Transverse colon (tissue), 3 donors: Measurements from ENCODE around the gene KCTD19.

ENCODE experiments used
- POLR2A ChIP-seq: fragments of 450-650 bp; IDR thresholded peaks from one replicate; pipeline ENCODE4 v1.6.1; 2016; ENCODE audit warnings: antibody characterized with exemption, mild to moderate bottlenecking, moderate library complexity
- TF ChIP-seq, protein P1 (sequence below), 5 experiments: fragments of 200-600 bp in 3 of 5; fragments of 450-650 bp in 2 of 5; sonication (generic) in 3 of 5; IDR thresholded peaks; 1 replicate in 2 of 5; 2 replicates in 3 of 5; pipeline ENCODE4 v1.5.1; 2016 to 2017; ENCODE audit warnings: antibody characterized with exemption in 5 of 5, inconsistent platforms in 3 of 5, mild to moderate bottlenecking in 2 of 5, moderate library complexity in 1 of 5

DNA sequence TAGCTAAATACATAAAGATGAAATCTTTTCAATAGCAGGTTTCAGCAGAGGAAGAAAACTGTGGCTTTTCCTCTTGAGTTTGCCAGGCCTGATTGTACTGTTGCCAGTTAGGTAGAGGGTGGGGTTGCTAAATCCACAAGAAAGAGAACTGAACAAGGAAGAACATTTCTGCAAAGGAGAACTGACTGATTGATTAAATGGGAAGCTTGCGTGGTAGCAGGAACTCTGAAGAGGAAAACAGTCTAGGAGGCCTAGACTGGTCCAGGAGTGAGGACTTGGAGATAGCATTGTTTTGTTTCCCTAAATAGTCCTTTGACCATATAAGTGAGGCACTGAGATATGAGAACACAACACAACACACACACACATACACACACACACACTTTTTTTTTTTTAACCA is 18.9 kb upstream of the KCTD19 start:
- TF ChIP-seq POLR2A = no peak
- TF ChIP-seq, protein P1, sequence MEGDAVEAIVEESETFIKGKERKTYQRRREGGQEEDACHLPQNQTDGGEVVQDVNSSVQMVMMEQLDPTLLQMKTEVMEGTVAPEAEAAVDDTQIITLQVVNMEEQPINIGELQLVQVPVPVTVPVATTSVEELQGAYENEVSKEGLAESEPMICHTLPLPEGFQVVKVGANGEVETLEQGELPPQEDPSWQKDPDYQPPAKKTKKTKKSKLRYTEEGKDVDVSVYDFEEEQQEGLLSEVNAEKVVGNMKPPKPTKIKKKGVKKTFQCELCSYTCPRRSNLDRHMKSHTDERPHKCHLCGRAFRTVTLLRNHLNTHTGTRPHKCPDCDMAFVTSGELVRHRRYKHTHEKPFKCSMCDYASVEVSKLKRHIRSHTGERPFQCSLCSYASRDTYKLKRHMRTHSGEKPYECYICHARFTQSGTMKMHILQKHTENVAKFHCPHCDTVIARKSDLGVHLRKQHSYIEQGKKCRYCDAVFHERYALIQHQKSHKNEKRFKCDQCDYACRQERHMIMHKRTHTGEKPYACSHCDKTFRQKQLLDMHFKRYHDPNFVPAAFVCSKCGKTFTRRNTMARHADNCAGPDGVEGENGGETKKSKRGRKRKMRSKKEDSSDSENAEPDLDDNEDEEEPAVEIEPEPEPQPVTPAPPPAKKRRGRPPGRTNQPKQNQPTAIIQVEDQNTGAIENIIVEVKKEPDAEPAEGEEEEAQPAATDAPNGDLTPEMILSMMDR (IDR thresholded peaks at IDR 0.05) = no peak
